Karpas-422 (cell line): Measurements from ENCODE around the gene CD8A. TPM values are rescaled to one million over a fixed set of nuclear protein-coding genes. Genes with fewer than 3 reads are reported as not detected.

ENCODE experiments used
- DNase-seq: peaks from one replicate; pipeline ENCODE4 v3.0.0-alpha.2; 2015
- H2AFZ ChIP-seq: fragments of 200-600 bp; sonication (generic); 2 replicates; pipeline ENCODE4 v1.6.1; 2014; ENCODE audit warnings: antibody characterized with exemption, low read length, mixed read lengths
- H3K27ac ChIP-seq: fragments of 200-600 bp; sonication (generic); 2 replicates; pipeline ENCODE4 v1.5.1; 2014; ENCODE audit warnings: mild to moderate bottlenecking, low read length, moderate library complexity
- H3K27me3 ChIP-seq: fragments of 200-600 bp; sonication (generic); 2 replicates; pipeline ENCODE4 v1.6.1; 2014; ENCODE audit warnings: low read length, mixed read lengths
- H3K36me3 ChIP-seq: fragments of 200-600 bp; sonication (generic); 2 replicates; pipeline ENCODE4 v1.6.1; 2014; ENCODE audit warnings: low read length, mixed read lengths; ENCODE audit not compliant: insufficient read depth
- H3K4me1 ChIP-seq: fragments of 200-600 bp; sonication (generic); 2 replicates; pipeline ENCODE4 v1.6.1; 2014; ENCODE audit warnings: mild to moderate bottlenecking, low read length, mixed read lengths
- H3K4me2 ChIP-seq: fragments of 200-600 bp; sonication (generic); 2 replicates; pipeline ENCODE4 v1.6.1; 2014; ENCODE audit warnings: low read length, low read depth, mild to moderate bottlenecking; ENCODE audit not compliant: poor library complexity, severe bottlenecking
- H3K4me3 ChIP-seq: fragments of 200-600 bp; sonication (generic); 2 replicates; pipeline ENCODE4 v1.5.1; 2014; ENCODE audit warnings: mild to moderate bottlenecking, antibody characterized with exemption, low read length, mixed read lengths
- H3K79me2 ChIP-seq: fragments of 200-600 bp; sonication (generic); 2 replicates; pipeline ENCODE4 v1.6.1; 2014; ENCODE audit warnings: mild to moderate bottlenecking, low read length, mixed read lengths
- H3K9ac ChIP-seq: fragments of 200-600 bp; sonication (generic); 2 replicates; pipeline ENCODE4 v1.6.0; 2014; ENCODE audit warnings: low read length
- H3K9me2 ChIP-seq: fragments of 200-600 bp; sonication (generic), shearing (Covaris generic); replicated peaks from 2 replicates; pipeline ENCODE4 v1.6.0; 2014; ENCODE audit warnings: mild to moderate bottlenecking, low read length, moderate library complexity; ENCODE audit not compliant: insufficient read depth
- H3K9me3 ChIP-seq: fragments of 300-700, 200-600 bp; sonication (generic); 2 replicates; pipeline ENCODE4 v1.6.1; 2014; ENCODE audit warnings: low read length, mixed read lengths
- H4K20me1 ChIP-seq: fragments of 200-600 bp; sonication (generic); 2 replicates; pipeline ENCODE4 v1.6.1; 2014; ENCODE audit warnings: mild to moderate bottlenecking, antibody characterized with exemption, low read length, low read depth; ENCODE audit not compliant: insufficient read depth
- total RNA-seq: library from RNA; depleted of rRNA; stranded (reverse); fragments of >200 nt; shearing (Covaris generic); gene quantifications from 2 replicates; pipeline ENCODE4 v1.2.3, GENCODE V29; 2014; ENCODE audit warnings: low replicate concordance

CD8A gene
- total RNA-seq, 1 experiment from 2014 or later: not detected

DNA sequence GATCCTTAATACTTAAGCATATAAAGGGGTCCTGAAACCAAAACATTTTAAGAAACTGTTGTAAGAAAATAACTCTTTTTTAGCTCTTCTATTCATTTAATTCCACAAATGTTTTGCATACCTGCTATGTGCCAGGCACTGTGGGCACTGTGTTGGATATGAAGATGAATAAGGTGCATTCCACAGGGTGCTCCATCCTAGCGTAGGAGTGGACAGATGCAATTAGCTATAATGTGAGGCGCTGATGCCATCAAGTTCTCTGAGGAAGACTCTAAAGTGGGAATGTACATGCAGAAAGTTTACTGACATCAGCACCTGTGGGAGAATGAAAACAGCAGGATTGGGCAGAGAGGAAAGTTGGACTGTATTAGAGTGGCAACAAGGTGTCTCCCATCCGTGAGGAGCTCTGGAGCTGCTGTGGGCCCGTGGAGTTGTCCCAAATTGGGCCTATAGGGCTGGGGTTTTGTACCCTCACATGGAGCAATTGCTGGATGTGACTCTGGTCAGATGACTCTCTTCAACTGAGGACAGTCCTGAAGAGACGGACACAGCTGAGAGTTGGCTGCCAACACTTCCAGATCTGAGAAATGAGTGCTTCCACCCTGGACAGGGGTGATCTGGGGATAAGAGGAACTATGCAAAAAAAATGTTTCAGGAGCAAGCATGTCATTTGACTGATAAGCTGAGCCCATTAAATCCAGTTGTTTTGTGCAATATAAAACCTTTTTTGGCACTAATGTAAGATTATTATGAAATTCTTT lies 22.3 kb downstream of the CD8A start:
- H3K27me3 ChIP-seq: no peaks in the 10 kb centered on the region
- peaks cover 48% of the 10 kb centered on the region; the same call in 1 of the 2 replicates for H3K36me3 ChIP-seq
- peaks cover 30% of the 10 kb centered on the region; the same call in 1 of the 2 replicates for H4K20me1 ChIP-seq
- no peak overlapping the region for H3K4me3 ChIP-seq
- no peaks in the 10 kb centered on the region for H3K9me3 ChIP-seq
- H3K4me1 ChIP-seq: peaks cover 11% of the 10 kb centered on the region
- H3K27ac ChIP-seq: no peak overlapping the region
- no peak overlapping the region for H3K4me2 ChIP-seq
- H3K9me2 ChIP-seq: no peaks in the 10 kb centered on the region
- no peak overlapping the region for H3K9ac ChIP-seq
- peaks cover 59% of the 10 kb centered on the region for H3K79me2 ChIP-seq
- no peak for DNase-seq
- no peak overlapping the region for H2AFZ ChIP-seq

DNA sequence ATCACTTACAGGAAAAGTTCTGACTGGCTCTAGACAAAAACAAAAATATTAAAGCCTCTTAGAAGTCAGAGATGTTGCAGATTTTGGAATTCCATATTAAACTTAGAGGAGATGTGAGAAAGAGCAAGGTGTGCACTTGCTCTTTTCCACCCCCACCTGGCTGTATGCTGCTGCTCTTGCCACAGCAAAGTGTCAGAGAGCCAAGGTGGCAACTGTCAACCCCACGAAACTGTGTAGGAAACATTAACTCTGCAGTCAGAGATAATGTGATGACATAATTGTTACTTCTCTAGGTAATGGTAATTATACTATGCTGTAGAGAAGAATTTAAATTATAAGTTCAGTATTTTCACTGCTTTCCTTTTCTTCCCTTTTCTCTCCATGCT lies 25.4 kb downstream of the CD8A start:
- Histone ChIP-seq H3K27ac (no peak overlapping the region), H4K20me1 (peaks cover 37% of the 10 kb centered on the region), H3K27me3 (no peaks in the 10 kb centered on the region), H3K9me3 (no peaks in the 10 kb centered on the region), H3K9me2 (no peaks in the 10 kb centered on the region), H3K4me2 (no peak overlapping the region), H2AFZ (no peak overlapping the region), H3K9ac (no peak overlapping the region), H3K4me1 (peaks cover 32% of the 10 kb centered on the region), H3K79me2 (peaks cover 78% of the 10 kb centered on the region), H3K4me3 (no peak overlapping the region), H3K36me3 (peaks cover 30% of the 10 kb centered on the region; the same call in 1 of the 2 replicates)
- no peak for DNase-seq

DNA sequence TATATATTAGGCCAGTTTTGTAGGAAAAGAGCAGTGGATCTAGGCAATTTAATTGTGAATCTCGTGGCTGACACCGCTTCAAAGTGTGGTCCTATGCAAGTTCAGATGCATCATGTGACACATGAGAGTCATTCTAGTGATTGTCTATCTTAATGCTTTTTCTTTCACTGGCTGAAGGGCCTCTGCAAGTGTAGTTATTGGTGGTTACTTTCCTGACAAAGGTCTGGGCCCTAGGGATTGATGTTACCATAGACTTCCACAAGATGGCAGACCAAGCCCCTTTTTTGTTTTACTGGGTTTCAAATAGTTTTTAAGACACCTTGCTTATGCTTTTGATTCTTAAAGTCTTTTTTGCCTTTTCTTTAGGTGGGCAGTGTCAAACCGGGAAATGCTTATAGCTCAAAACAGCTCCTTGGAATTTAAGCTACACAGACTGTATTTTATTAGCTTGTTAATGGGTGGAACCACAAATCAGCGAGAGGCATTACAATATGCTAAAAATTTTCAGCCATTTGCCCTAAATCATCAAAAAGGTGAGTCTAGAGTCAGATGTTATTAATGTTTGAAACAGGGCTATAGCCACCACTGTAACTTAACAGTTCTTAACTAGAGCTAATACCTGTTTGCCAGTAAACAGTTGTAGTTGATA lies 25.9 kb downstream of the CD8A start:
- no peaks in the 10 kb centered on the region for H3K27me3 ChIP-seq
- H3K4me2 ChIP-seq: no peak overlapping the region
- no peak overlapping the region for H3K9ac ChIP-seq
- H4K20me1 ChIP-seq: peaks cover 39% of the 10 kb centered on the region
- no peaks in the 10 kb centered on the region for H3K9me2 ChIP-seq
- no peak overlapping the region for H2AFZ ChIP-seq
- peaks cover 38% of the 10 kb centered on the region for H3K4me1 ChIP-seq
- DNase-seq: peak; percentile 86
- H3K4me3 ChIP-seq: no peak overlapping the region
- peaks cover 82% of the 10 kb centered on the region for H3K79me2 ChIP-seq
- H3K36me3 ChIP-seq: peaks cover 30% of the 10 kb centered on the region; the same call in 1 of the 2 replicates
- no peak overlapping the region for H3K27ac ChIP-seq
- H3K9me3 ChIP-seq: no peaks in the 10 kb centered on the region

DNA sequence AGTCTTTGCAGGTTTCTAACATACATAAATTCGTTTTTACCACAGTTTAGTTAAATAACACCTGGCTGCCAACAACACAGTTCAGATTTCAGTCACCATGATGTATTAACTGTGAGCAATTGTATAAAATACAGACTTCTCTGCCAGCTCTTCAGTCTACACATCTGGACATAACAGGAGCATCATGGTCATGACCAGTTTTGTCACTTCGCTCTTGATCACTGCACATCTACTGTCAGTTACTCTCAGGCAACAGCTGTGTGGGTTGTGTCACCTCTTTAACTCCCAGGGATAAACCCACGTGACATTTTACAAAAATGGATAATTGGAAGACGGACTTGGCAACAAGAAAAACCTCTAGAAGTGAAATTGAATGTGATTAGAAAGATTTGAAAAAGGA lies 30.3 kb downstream of the CD8A start:
- no peak overlapping the region for H2AFZ ChIP-seq
- H3K36me3 ChIP-seq: peaks cover 12% of the 10 kb centered on the region; the same call in 1 of the 2 replicates
- H3K9me2 ChIP-seq: no peaks in the 10 kb centered on the region
- H3K9me3 ChIP-seq: no peaks in the 10 kb centered on the region
- peaks cover 90% of the 10 kb centered on the region for H3K79me2 ChIP-seq
- peak overlapping the region; percentile 24; the same call in 1 of the 2 replicates for H3K27ac ChIP-seq
- H3K27me3 ChIP-seq: no peaks in the 10 kb centered on the region
- H3K9ac ChIP-seq: no peak overlapping the region
- peak overlapping the region; percentile 38 for H3K4me2 ChIP-seq
- H3K4me1 ChIP-seq: peaks cover 58% of the 10 kb centered on the region
- no peak overlapping the region for H3K4me3 ChIP-seq
- no peak for DNase-seq
- H4K20me1 ChIP-seq: peaks cover 26% of the 10 kb centered on the region

DNA sequence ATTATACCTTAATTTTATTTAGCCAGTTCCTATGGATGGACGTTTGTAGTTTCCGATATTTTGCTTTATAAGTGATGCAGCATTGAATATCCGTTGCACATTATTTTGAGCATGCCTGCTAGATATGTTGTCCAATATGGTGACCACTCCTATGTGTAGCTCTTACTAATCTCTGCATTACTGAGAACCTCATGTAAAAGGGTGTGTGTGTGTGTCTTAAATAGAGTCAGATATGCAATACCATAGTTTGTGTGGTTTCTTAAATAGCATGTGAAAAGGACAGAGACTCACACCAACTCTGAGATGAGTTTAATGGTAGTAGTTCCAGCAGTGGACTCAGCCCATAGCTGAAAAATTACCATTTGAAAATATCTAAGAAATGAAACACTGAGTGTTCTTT lies 32.3 kb downstream of the CD8A start:
- Histone ChIP-seq H3K27ac (no peak overlapping the region), H2AFZ (no peak overlapping the region), H3K79me2 (peaks cover 91% of the 10 kb centered on the region), H3K9ac (no peak overlapping the region), H3K4me3 (no peak overlapping the region), H4K20me1 (peaks cover 12% of the 10 kb centered on the region), H3K4me1 (peaks cover 47% of the 10 kb centered on the region), H3K36me3 (peaks cover 24% of the 10 kb centered on the region), H3K27me3 (no peaks in the 10 kb centered on the region), H3K4me2 (no peak overlapping the region), H3K9me2 (no peaks in the 10 kb centered on the region), H3K9me3 (no peaks in the 10 kb centered on the region)
- DNase-seq: no peak

DNA sequence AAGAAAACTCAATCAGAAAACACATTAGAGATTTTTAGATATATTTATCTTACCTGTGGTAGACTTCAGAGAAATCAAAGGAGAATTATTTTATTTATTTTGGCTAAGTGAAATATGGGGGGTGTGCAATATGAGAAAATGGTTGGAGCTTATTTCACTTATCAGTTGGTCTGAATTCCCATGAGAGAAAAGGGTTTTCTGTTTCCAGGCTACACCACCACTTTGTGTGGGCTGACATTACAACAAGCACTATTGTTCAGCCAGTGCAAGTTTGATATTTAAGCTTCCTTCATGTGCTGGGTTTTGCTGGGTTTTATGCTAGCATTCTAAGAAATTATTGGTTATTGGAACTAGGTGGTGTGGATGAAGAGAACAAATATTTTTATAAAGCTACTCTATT lies 37.1 kb downstream of the CD8A start:
- H3K36me3 ChIP-seq: peaks cover 56% of the 10 kb centered on the region
- no peaks in the 10 kb centered on the region for H3K9me3 ChIP-seq
- H3K9me2 ChIP-seq: no peaks in the 10 kb centered on the region
- H4K20me1 ChIP-seq: no peaks in the 10 kb centered on the region; the same call in 1 of the 2 replicates
- DNase-seq: no peak
- H3K27me3 ChIP-seq: no peaks in the 10 kb centered on the region
- H3K4me3 ChIP-seq: no peak overlapping the region
- peaks cover 96% of the 10 kb centered on the region for H3K79me2 ChIP-seq
- H2AFZ ChIP-seq: no peak overlapping the region
- no peak overlapping the region for H3K4me2 ChIP-seq
- H3K4me1 ChIP-seq: peaks cover 13% of the 10 kb centered on the region
- no peak overlapping the region for H3K9ac ChIP-seq
- no peak overlapping the region for H3K27ac ChIP-seq

DNA sequence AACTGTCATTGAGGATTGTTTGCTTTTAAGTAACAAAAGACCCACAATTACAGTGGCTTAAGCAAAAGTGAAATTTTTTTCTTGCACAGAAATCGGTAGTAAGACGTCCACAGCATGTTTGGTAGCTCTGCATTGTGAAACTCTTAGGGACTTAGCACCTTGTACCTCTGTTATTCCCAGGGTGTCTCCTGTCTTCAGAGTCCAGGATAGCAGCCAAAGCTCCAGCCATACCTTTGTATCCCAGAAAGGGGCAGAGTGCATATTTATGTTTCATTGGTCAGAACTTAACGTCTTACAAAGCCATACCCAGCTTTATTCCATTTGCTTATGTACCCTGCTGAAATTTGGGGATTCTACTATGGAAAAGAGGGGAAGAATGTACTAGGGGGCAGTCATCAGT lies 37.8 kb downstream of the CD8A start:
- no peak for DNase-seq
- Histone ChIP-seq H3K9me2 (no peaks in the 10 kb centered on the region), H4K20me1 (no peaks in the 10 kb centered on the region; the same call in 1 of the 2 replicates), H3K36me3 (peaks cover 57% of the 10 kb centered on the region), H3K9ac (no peak overlapping the region), H2AFZ (no peak overlapping the region), H3K79me2 (peaks cover 96% of the 10 kb centered on the region), H3K4me1 (peaks cover 15% of the 10 kb centered on the region), H3K4me2 (no peak overlapping the region), H3K27me3 (no peaks in the 10 kb centered on the region), H3K27ac (no peak overlapping the region), H3K4me3 (no peak overlapping the region), H3K9me3 (no peaks in the 10 kb centered on the region)

DNA sequence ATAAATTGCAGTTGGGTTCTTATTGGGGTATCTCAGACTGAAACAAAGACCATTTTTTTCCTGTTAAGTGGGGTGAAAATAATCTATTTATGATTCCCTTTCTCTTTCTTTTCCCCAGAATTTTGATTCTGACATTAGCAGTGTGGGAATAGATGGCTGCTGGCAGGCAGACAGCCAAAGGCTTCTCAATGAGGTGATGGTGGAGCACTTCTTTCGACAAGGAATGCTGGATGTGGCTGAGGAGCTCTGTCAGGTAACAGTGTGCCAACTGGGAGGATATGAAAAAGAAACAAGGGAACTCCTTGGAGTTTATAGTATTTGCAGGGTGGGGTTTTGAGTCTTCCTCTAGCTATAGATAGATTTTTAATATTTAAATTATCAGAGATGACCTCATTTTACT lies 38.9 kb downstream of the CD8A start:
- Histone ChIP-seq H3K27ac (no peak overlapping the region), H3K27me3 (no peaks in the 10 kb centered on the region), H3K36me3 (peaks cover 65% of the 10 kb centered on the region), H3K4me2 (no peak overlapping the region), H3K4me3 (no peak overlapping the region), H4K20me1 (no peaks in the 10 kb centered on the region; the same call in 1 of the 2 replicates), H3K79me2 (peaks cover 98% of the 10 kb centered on the region), H3K4me1 (peaks cover 22% of the 10 kb centered on the region), H3K9ac (no peak overlapping the region), H3K9me3 (no peaks in the 10 kb centered on the region), H2AFZ (no peak overlapping the region), H3K9me2 (no peaks in the 10 kb centered on the region)
- DNase-seq: no peak
